ENCODE data around the gene OAF. TPM values are rescaled to one million over a fixed set of nuclear protein-coding genes. Genes with fewer than 3 reads are reported as not detected.

Gene OAF
- total RNA-seq (0.92 and 1.3 TPM in 2 replicates), polyA plus RNA-seq (1.9 and 2.8 TPM in 2 replicates), polyA minus RNA-seq (1.6 and 3.4 TPM in 2 replicates)
- total RNA-seq (2013): 1.9 TPM

DNA sequence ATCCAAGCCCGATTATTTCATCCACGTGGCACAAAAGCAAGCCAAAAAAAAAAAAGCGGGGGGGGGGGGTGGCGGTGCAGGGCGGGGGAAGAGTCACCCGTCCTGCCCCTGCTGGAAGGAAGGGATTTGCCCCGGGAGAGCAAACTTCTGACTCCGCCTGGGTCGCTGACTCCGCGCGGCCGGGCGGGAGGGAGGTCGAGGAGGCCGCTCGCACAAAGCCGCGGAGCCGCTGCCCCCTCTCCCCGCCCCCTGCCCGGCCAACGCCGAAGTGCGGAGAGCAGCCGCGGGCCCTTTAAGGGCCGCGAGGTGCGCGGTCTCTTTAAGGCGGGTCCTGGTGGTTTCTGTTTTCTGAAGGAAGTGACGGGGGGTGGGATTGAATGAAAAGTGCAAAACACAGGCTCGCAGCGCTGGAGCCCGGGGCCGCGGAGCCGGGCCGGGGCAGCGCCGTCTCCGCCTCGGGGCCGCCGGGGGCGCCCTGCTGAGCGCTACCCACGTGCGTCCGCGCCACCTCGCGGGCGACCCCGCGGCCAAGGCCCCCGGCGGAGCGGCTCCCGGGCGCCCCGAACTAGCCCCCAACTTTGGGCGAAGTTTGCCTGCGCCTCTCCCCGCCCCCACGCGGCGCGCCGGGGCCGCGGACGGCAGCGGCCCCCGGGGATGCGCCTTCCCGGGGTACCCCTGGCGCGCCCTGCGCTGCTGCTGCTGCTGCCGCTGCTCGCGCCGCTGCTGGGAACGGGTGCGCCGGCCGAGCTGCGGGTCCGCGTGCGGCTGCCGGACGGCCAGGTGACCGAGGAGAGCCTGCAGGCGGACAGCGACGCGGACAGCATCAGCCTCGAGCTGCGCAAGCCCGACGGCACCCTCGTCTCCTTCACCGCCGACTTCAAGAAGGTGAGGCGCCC, at the start of gene OAF:
OAF (plus strand) TSS at position 407 of the 896 bp plus-strand sequence; CDS start at position 655, 248 bp downstream.
- H3K27ac ChIP-seq (ENCODE audit: low read length in 2 of 2): no peak within 1 kb of the TSS
- intact Hi-C loops (cut with micrococcal nuclease): loop anchor here (2.0 kb wide), 1 partner anchor 482 kb away; the partner anchor contains the start of gene NECTIN1
- DNase-seq (peak; percentile 81), ATAC-seq (ENCODE audit: low read depth) (peak; percentile 85)
- no peaks in the 10 kb centered on the region for H4K20me1 ChIP-seq (ENCODE audit: control insufficient read depth, insufficient read depth, low read length, poor library complexity, severe bottlenecking)
- H3K27me3 ChIP-seq (replicated peaks in 1 of 4; ENCODE audit: control extremely low read depth in 1 of 4, control insufficient read depth in 3 of 4, insufficient read depth in 4 of 4, low read length in 3 of 4): peaks cover 0 to 9% (median 3%) of the 10 kb centered on the region in 4 experiments
- H2AFZ ChIP-seq (ENCODE audit: insufficient read depth, low read depth, low read length, poor library complexity, severe bottlenecking): peak within 1 kb of the TSS; percentile 87
- peak within 1 kb of the TSS; percentile 84 for H3K4me2 ChIP-seq (replicated peaks; ENCODE audit: low read depth, low read length, poor library complexity, severe bottlenecking)
- WGBS (ENCODE audit: insufficient coverage): under 1% methylated on average over 103 of the region's 108 CpGs
- no peaks in the 10 kb centered on the region for H3K9me3 Mint-ChIP-seq (ENCODE audit: insufficient read depth)
- H3K27ac Mint-ChIP-seq: peak within 1 kb of the TSS; percentile 6
- peaks cover 7 to 17% of the 10 kb centered on the region in 2 donors for H3K4me1 ChIP-seq (ENCODE audit: control insufficient read depth in 2 of 2, insufficient read depth in 2 of 2, low read length in 2 of 2)
- H3K9me3 ChIP-seq (ENCODE audit: control extremely low read depth in 1 of 3, control insufficient read depth in 2 of 3, insufficient read depth in 1 of 3, low read length in 2 of 3): no peaks in the 10 kb centered on the region
- POLR2A ChIA-PET: no interaction called here
- peak within 1 kb of the TSS; percentile 51 to 74 (median 64) for H3K4me3 ChIP-seq (ENCODE audit: control extremely low read depth in 1 of 5, extremely low read depth in 1 of 5, insufficient read depth in 1 of 5, low read depth in 2 of 5, low read length in 4 of 5)
- H3K4me3 Mint-ChIP-seq: peak within 1 kb of the TSS; percentile 93
- H3K79me2 ChIP-seq (ENCODE audit: control insufficient read depth, insufficient read depth, low read length): no peaks in the 10 kb centered on the region
- TF ChIP-seq, protein P1, sequence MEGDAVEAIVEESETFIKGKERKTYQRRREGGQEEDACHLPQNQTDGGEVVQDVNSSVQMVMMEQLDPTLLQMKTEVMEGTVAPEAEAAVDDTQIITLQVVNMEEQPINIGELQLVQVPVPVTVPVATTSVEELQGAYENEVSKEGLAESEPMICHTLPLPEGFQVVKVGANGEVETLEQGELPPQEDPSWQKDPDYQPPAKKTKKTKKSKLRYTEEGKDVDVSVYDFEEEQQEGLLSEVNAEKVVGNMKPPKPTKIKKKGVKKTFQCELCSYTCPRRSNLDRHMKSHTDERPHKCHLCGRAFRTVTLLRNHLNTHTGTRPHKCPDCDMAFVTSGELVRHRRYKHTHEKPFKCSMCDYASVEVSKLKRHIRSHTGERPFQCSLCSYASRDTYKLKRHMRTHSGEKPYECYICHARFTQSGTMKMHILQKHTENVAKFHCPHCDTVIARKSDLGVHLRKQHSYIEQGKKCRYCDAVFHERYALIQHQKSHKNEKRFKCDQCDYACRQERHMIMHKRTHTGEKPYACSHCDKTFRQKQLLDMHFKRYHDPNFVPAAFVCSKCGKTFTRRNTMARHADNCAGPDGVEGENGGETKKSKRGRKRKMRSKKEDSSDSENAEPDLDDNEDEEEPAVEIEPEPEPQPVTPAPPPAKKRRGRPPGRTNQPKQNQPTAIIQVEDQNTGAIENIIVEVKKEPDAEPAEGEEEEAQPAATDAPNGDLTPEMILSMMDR (IDR thresholded peaks at IDR 0.05): no peak
- no peak for TF ChIP-seq EZH2 (IDR thresholded peaks at IDR 0.05; ENCODE audit: borderline replicate concordance, insufficient read depth, low read depth, low read length, poor library complexity, severe bottlenecking)
- peaks cover 12% of the 10 kb centered on the region for H3K4me1 Mint-ChIP-seq
- CTCF ChIA-PET: no interaction called here
- peak within 1 kb of the TSS; percentile 68 for H3K9ac ChIP-seq (ENCODE audit: low read length)
- peaks cover 56% of the 10 kb centered on the region for H3K27me3 Mint-ChIP-seq
- H3K36me3 ChIP-seq (replicated peaks in 1 of 2; ENCODE audit: control extremely low read depth in 1 of 2, control insufficient read depth in 1 of 2, extremely low read depth in 1 of 2, insufficient read depth in 2 of 2, low read length in 1 of 2): no peaks in the 10 kb centered on the region

DNA sequence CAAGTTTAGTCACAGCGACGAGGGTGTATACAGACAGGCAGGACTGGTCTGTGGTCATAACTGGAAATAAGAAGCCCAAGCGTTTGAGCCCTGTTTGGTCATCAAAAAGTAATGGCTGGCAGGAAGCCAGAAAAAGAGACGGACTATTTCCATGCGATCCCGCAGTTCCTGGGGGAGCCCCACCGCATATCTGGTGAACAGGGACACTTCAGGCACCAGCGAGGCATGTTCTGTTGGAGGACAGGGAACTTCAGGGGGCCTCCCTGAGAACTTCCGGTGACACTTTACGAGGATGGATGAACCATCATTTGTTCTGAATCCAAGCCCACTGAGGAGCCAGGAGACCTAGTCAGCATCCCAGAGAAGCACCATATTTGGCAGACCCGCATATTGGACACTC, 43.2 kb upstream of the OAF start:
- Histone ChIP-seq H3K4me3 (ENCODE audit: control extremely low read depth in 1 of 5, extremely low read depth in 1 of 5, insufficient read depth in 1 of 5, low read depth in 2 of 5, low read length in 4 of 5) (no peak overlapping the region), H4K20me1 (ENCODE audit: control insufficient read depth, insufficient read depth, low read length, poor library complexity, severe bottlenecking) (no peaks in the 10 kb centered on the region), H3K9ac (ENCODE audit: low read length) (no peak overlapping the region), H3K79me2 (ENCODE audit: control insufficient read depth, insufficient read depth, low read length) (no peaks in the 10 kb centered on the region), H3K27me3 (replicated peaks in 1 of 4; ENCODE audit: control extremely low read depth in 1 of 4, control insufficient read depth in 3 of 4, insufficient read depth in 4 of 4, low read length in 3 of 4) (peaks cover 0 to 48% (median 26%) of the 10 kb centered on the region in 4 experiments), H3K4me1 (ENCODE audit: control insufficient read depth in 2 of 2, insufficient read depth in 2 of 2, low read length in 2 of 2) (peaks cover 17 to 19% of the 10 kb centered on the region in 2 donors), H3K27ac (ENCODE audit: low read length in 2 of 2) (no peak overlapping the region), H3K4me2 (replicated peaks; ENCODE audit: low read depth, low read length, poor library complexity, severe bottlenecking) (no peak overlapping the region), H3K36me3 (replicated peaks in 1 of 2; ENCODE audit: control extremely low read depth in 1 of 2, control insufficient read depth in 1 of 2, extremely low read depth in 1 of 2, insufficient read depth in 2 of 2, low read length in 1 of 2) (no peaks in the 10 kb centered on the region), H2AFZ (ENCODE audit: insufficient read depth, low read depth, low read length, poor library complexity, severe bottlenecking) (no peak overlapping the region), H3K9me3 (ENCODE audit: control extremely low read depth in 1 of 3, control insufficient read depth in 2 of 3, insufficient read depth in 1 of 3, low read length in 2 of 3) (peaks cover 0 to 19% (median 4%) of the 10 kb centered on the region in 3 donors)
- ChIA-PET CTCF (no interaction called here), POLR2A (no interaction called here)
- DNase-seq (no peak), ATAC-seq (ENCODE audit: low read depth) (no peak)
- WGBS (ENCODE audit: insufficient coverage): 93% methylated on average over 10 of the region's 11 CpGs
- H3K27me3 Mint-ChIP-seq: peaks cover 66% of the 10 kb centered on the region
- intact Hi-C loops (cut with micrococcal nuclease): no loop called here
- H3K27ac Mint-ChIP-seq: no peak overlapping the region
- no peak overlapping the region for H3K4me3 Mint-ChIP-seq
- peaks cover 3% of the 10 kb centered on the region for H3K9me3 Mint-ChIP-seq (ENCODE audit: insufficient read depth)
- TF ChIP-seq, protein P1 (IDR thresholded peaks at IDR 0.05): no peak
- no peak for TF ChIP-seq EZH2 (IDR thresholded peaks at IDR 0.05; ENCODE audit: borderline replicate concordance, insufficient read depth, low read depth, low read length, poor library complexity, severe bottlenecking)
- H3K4me1 Mint-ChIP-seq: peaks cover 14% of the 10 kb centered on the region
